NCI-H2196 treated with DMSO at 0.1 percent for 48 hours (cell line): Measurements from ENCODE around the gene EEFSEC.

Experiments
- DNase-seq: peaks from one replicate; lab custom pipeline; 2025; ENCODE audit not compliant: unreplicated experiment; lab: John Stamatoyannopoulos, UW

Gene EEFSEC

GRCh38 chr3:128182656-128183055, 29.4 kb downstream of the EEFSEC start:
- no peak for DNase-seq

DNA sequence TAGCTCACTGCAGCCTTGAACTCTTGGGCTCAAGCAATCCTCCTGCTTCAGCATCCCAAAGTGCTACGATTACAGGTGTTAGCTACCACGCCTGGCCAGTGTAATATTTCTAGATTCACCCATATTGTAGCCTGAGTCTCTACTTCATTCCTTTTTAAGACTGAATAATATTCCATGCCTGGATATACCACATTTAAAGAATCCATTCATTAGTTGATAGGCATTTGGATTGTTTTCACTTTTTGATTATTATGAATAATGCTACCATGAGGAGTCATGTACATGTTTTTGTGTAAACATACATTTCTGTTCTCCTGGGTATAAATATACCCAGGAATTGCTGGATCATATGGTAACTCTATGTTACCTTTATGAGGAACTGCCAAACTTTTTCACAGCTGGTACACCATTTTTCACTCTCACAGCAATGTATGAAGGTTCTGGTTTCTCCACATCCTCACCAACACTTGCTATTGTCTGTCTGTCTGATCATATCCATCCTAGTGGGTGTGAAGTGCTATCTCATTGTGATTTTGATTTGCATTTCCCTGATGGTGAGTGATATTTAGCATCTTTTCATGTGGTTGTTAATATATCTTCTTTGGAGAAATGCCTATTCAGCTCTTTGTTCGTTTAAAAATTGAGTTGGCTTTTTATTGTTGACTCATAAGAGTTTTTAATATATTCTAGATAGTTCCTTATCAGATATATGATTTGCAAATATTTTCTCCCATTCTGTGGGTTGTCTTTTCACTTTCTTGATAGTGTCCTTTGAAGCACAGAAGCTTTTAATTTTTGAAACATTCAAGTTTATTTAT, 32.6 kb downstream of the EEFSEC start:
- no peak for DNase-seq

GRCh38 chr3:128187495-128187894, 34.2 kb downstream of the EEFSEC start:
- DNase-seq: no peak

- no peak for DNase-seq
Observed at GRCh38 chr3:128188326-128188725, 35.0 kb downstream of the EEFSEC start.

DNA sequence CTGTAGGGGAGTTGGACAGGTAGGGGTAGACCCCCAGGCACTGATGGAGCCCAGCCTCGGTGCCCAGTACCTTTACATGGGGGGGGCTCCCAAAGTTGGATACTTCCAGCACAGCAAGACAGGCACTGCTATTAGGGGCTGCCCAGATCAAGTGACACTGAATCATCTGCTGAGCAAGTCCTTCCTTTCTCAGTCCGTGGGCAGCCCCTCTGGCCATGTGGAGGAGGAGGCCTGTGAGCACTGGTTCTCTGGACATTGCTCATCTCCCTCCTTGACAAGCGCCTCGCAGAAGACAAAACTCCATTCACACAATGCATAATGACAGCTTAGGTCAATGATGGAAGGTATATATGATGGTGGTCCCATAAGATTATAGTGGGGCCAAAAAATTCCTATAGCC, 35.7 kb downstream of the EEFSEC start:
- DNase-seq: no peak

DNA sequence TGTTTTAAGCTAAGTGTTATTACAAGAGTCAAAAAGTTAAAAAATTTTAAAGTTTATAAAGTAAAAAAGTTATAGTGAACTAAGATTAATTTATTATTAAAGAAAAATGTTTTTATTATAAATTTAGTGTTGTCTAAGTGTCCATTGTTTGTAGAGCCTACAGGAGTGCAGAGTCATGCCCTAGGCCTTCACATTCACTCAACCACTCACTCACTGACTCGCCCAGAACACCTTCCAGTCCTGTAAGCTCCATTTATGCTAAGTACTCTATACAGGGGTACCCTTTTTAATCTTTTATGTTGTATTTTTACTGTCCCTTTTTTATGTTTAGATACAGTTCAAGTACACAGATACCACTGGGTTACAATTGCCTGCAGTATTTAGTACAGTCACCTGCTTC, 37.2 kb downstream of the EEFSEC start:
- no peak for DNase-seq

DNA sequence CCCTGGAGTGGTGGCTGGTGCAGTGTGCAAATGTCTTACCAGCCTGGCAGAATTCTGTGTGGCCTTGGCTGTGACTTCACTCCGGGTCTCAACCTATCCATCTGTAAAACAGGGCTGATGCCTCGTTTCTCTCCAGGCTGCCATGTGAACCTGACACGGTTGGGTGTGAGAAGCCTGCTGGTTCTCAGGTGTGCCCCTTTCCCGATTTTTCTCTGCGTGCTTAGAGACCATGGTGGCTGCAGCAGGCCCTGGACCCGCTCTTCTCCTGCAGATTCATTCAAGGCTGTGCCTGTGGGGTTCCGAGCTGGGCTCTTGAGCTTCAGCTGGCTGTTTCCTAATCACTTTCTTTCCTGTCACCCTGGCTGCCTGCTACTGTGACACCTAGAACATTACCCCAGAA, 38.9 kb downstream of the EEFSEC start:
- DNase-seq: no peak

- no peak for DNase-seq
Observed at GRCh38 chr3:128193168-128193567, 39.9 kb downstream of the EEFSEC start.

- no peak for DNase-seq
Observed at GRCh38 chr3:128194843-128195242, 41.6 kb downstream of the EEFSEC start.

DNA sequence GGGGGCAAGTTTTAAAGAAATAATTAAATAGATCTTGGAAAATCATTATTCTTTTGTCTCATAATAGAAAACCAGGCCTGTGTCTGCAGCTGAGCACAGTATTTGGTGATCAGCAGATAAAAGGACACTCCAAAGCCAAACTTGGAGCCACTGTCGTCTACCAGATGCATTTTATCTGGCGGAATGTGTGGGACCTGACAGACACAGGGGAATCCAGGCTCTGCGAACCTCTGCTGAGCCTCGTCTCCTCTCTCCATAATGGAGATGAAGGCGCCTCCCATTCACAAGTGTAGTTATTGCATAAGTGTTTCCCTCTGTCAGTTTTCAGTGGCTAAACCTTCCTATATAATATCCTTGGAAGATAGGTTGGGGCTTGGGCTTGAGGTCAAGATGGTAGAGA, 42.1 kb downstream of the EEFSEC start:
- no peak for DNase-seq

DNA sequence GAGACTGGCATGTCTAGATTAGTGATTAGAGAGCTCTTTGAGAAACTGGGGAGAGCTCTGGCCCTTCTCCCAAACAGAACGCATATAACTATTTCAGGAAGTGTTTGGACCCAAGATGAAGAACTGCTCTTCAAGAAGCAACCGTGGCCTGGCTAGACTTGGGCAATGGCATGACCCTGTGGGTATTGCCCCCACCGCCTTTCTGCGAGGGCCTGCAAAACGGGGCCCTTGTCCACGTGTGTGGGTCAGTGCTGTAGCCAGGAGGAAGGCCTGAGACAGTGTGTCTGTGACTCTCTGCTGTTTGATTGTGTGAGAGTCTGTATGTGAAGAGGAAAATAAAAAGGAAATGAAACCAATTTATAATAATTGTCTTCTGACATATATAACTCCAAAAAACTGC, 42.5 kb downstream of the EEFSEC start:
- no peak for DNase-seq

DNA sequence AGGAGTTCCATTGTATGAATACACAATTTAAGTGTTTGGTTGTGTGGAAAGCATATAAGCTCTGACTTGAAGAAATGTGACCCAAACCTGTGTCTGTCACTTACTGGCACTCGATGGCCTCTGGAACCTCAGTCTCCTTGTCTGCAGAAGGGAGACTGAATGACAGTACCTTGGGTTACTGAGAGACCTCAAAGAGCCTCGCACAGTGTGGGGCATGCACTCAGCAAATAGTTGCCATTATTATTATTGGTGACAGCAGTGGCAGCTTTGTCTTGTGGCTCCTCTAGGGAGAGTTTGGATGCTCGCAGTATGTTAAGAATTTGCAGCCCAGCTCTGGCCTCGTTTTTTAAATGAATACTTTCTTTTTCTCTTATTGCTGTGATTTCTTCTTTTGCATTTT, 43.4 kb downstream of the EEFSEC start:
- no peak for DNase-seq

DNA sequence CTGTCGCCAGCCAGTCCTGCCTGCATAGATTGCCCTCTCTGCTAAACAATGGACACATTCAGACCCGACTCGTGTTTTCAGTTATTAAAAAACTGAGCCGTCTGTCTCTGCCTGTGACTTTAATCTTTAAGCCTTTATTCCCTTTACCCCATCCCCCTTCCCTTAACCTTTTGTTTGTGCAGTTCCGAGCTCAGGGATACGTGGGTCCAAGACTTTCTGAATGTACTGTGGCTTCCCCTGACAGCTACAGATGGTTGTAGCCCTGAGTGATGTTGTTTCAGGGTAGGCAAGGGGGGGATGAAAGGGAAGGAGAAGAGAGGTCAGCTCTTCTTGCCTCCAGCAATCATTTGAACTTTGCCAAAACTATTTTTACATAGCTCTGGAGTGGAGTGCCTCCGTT, 44.6 kb downstream of the EEFSEC start:
- DNase-seq: no peak

GRCh38 chr3:128198313-128198712, 45.0 kb downstream of the EEFSEC start:
- DNase-seq: no peak

DNA sequence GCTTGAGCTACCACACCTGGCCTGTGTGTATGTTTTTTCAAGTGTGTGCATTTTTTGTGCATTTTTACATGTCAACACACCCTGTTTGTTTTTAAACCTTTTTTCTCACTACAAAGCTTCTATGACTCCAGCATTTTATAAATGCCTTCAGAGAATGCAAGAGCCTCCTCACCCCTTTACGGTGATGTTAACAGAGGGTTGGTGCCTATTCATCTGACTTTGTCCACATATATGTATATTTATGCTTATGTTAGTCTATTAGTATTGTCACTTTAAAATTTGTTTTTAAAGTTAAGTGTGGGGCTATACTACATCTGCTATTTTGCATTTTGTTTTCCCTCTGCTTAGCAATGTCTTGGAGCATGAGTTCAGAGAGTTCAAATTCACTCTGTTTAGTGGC, 45.8 kb downstream of the EEFSEC start:
- DNase-seq: no peak

GRCh38 chr3:128201158-128201755, 48.0 kb downstream of the EEFSEC start:
- DNase-seq: no peak

- no peak for DNase-seq
Observed at GRCh38 chr3:128203169-128203568, 49.9 kb downstream of the EEFSEC start.

DNA sequence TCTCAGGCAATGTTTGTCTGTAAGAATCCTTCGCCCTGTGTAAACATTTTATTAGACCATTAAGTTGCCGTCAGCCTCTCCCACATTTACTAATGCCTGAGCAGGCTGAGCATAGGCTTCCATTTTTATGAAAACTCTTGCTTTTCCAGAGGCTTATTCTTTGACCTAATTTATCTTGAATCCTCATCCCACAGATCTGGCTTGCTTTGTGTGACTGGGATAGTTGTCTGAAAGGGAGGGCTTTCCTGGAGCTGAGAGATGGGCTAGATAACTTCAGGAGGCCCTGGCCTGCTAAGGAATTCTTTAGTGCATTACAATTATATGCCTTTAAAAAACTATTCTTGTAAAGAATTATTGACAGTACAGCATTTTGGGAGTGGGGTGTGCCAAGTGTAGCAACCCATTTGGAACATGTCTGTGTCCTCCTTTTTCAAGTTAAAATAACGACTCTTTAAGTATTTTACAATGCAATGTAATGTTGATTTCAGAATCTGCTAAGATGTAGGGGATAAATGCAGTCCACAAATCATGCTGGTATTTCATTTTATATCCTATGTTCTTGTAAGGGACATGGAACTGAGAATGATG, 52.4 kb downstream of the EEFSEC start:
- no peak for DNase-seq

DNA sequence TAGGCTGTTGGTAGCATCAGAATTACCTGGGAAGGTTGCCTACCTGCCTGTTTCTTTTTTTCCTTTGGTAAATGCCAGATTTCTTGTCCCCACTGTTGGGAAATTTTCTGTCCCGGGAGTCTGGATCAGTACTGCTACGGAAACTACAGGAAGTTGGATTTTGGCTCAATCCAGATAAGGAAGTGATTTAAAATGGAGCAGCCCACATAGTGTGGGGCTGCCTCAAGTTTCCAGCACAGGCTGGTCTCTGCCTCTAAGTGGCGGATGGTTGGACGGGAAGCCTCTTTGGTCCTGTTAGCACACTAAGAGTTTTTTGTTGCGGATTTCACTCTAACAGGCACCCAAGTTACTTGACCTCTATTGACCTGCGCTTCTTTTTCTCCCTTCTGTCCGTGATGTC, 54.7 kb downstream of the EEFSEC start:
- no peak for DNase-seq

GRCh38 chr3:128210711-128211110, 57.4 kb downstream of the EEFSEC start:
- no peak for DNase-seq

GRCh38 chr3:128214056-128214455, 60.8 kb downstream of the EEFSEC start:
- DNase-seq: no peak

GRCh38 chr3:128215290-128215689, 62.0 kb downstream of the EEFSEC start:
- DNase-seq: no peak
